HCT116 (cell line): Measurements from ENCODE around the gene RNU7-1. TPM values are rescaled to one million over a fixed set of nuclear protein-coding genes. Genes with fewer than 3 reads are reported as not detected.

Experiments
- ATAC-seq: fragments of 200-7000 bp; cut with Tn5 transposase; 2 replicates; pipeline ENCODE4 v1.9.1; 2020; ENCODE audit warnings: mild to moderate bottlenecking, moderate library complexity
- BruUV-seq: library from RNA; stranded (reverse); fragments of 400-500 nt; replicated peaks from 2 replicates; lab custom pipeline; 2021; lab: Mats Ljungman, UMichigan
- CTCF ChIA-PET: fragments of 300-600 bp; sonication (Branson Sonifier 250); formaldehyde crosslinking; loops from one replicate; lab custom pipeline; 2021; ENCODE audit warnings: antibody characterized with exemption; lab: Charles Lee
- POLR2A ChIA-PET: fragments of 300-600, 350-600 bp; sonication (Branson Sonifier 250); formaldehyde crosslinking; loops from one replicate; lab custom pipeline; 2021; ENCODE audit warnings: antibody characterized with exemption; lab: Charles Lee
- RAD21 ChIA-PET, 2 experiments: fragments of 300-600 bp; sonication (Branson Sonifier 250); formaldehyde crosslinking; loops; one replicate each; lab custom pipeline; 2023; ENCODE audit warnings: low total read pairs in 2 of 2; ENCODE audit not compliant: uncharacterized antibody in 2 of 2, unreplicated experiment in 2 of 2, low non-redundant PET in 1 of 2; lab: Charles Lee
- DNase-seq: peaks from one replicate; pipeline ENCODE4 v3.0.0-alpha.2; 2010; ENCODE audit warnings: low read depth, low spot score
- H2AFZ ChIP-seq: fragments of 200-600 bp; shearing (Covaris generic), sonication (generic); 2 replicates; pipeline ENCODE4 v1.6.1; 2017; ENCODE audit warnings: low read depth, mixed run types, mixed read lengths, antibody characterized with exemption, low read length; ENCODE audit not compliant: poor library complexity, severe bottlenecking
- H3K27ac ChIP-seq: 2 replicates; pipeline ENCODE4 v1.5.1; 2012; ENCODE audit warnings: low read depth, low read length
- H3K27me3 ChIP-seq: fragments of 200-600 bp; sonication (generic); 2 replicates; pipeline ENCODE4 v1.6.1; 2016; ENCODE audit warnings: mixed run types, low read length, mixed read lengths; ENCODE audit not compliant: insufficient read depth
- H3K36me3 ChIP-seq, 2 experiments: fragments of 200-500 bp in 1 of 2; fragments of 200-600 bp in 1 of 2; sonication (Bioruptor generic) in 1 of 2; sonication (generic) in 1 of 2; 2 replicates each; pipeline versions ENCODE4 v1.5.1 to v1.6.1; 2014 to 2016; ENCODE audit warnings: low read length in 2 of 2, inconsistent platforms in 1 of 2, mixed read lengths in 1 of 2, mixed run types in 1 of 2; ENCODE audit not compliant: insufficient read depth in 2 of 2, control insufficient read depth in 1 of 2
- H3K4me1 ChIP-seq, 2 experiments: fragments of 200-600 bp in 1 of 2; sonication (generic) in 1 of 2; 2 replicates each; pipeline versions ENCODE4 v1.5.1 to v1.6.1; 2012 to 2017; ENCODE audit warnings: low read length in 2 of 2, inconsistent platforms in 1 of 2, mild to moderate bottlenecking in 1 of 2, mixed read lengths in 1 of 2, mixed run types in 1 of 2, moderate library complexity in 1 of 2; ENCODE audit not compliant: insufficient read depth in 2 of 2, control insufficient read depth in 1 of 2
- H3K4me2 ChIP-seq: fragments of 200-600 bp; sonication (generic); 2 replicates; pipeline ENCODE4 v1.6.1; 2017; ENCODE audit warnings: mixed run types, low read length, mixed read lengths
- H3K4me3 ChIP-seq, 2 experiments: fragments of 200-600 bp in 1 of 2; sonication (generic) in 1 of 2; replicated peaks in 1 of 2; 2 replicates each; pipeline ENCODE4 v1.5.1; 2011 to 2016; ENCODE audit warnings: low read length in 2 of 2, control low read depth in 1 of 2, low read depth in 1 of 2, mild to moderate bottlenecking in 1 of 2, mixed read lengths in 1 of 2, mixed run types in 1 of 2
- H3K79me2 ChIP-seq: fragments of 200-600 bp; sonication (generic); 2 replicates; pipeline ENCODE4 v1.6.1; 2017; ENCODE audit warnings: mild to moderate bottlenecking, mixed run types, low read length, moderate library complexity, mixed read lengths; ENCODE audit not compliant: insufficient read depth
- H3K9ac ChIP-seq: fragments of 200-600 bp; sonication (generic); 2 replicates; pipeline ENCODE4 v1.6.1; 2016; ENCODE audit warnings: low read length, mixed read lengths
- H3K9me2 ChIP-seq: fragments of 200-600 bp; sonication (generic), shearing (Covaris generic); 2 replicates; pipeline ENCODE4 v1.6.1; 2017; ENCODE audit warnings: mixed run types, mild to moderate bottlenecking, moderate library complexity; ENCODE audit not compliant: insufficient read depth
- H3K9me3 ChIP-seq, 2 experiments: fragments of 200-500 bp in 1 of 2; fragments of 200-600 bp in 1 of 2; sonication (Bioruptor generic) in 1 of 2; sonication (generic) in 1 of 2; 2 replicates each; pipeline ENCODE4 v1.6.1; 2014 to 2017; ENCODE audit warnings: low read length in 2 of 2, mixed read lengths in 2 of 2, inconsistent platforms in 1 of 2, low read depth in 1 of 2, mild to moderate bottlenecking in 1 of 2, mixed run types in 1 of 2, moderate library complexity in 1 of 2; ENCODE audit not compliant: control insufficient read depth in 1 of 2, insufficient read depth in 1 of 2
- H4K20me1 ChIP-seq: fragments of 200-600 bp; sonication (generic), shearing (Covaris generic); 2 replicates; pipeline ENCODE4 v1.6.1; 2017; ENCODE audit warnings: mixed run types, mild to moderate bottlenecking, moderate library complexity; ENCODE audit not compliant: insufficient read depth
- ATF3 ChIP-seq: IDR thresholded peaks from 2 replicates; pipeline ENCODE4 v1.6.1; 2012
- CBX3 ChIP-seq: IDR thresholded peaks from 2 replicates; pipeline ENCODE4 v1.6.1; 2012; ENCODE audit warnings: low read depth
- CTCF ChIP-seq, 3 experiments: fragments of 200-600 bp in 1 of 3; sonication (generic) in 1 of 3; IDR thresholded peaks in 2 of 3; conservative IDR thresholded peaks in 1 of 3; 2 replicates each; pipeline ENCODE4 v1.5.1; 2012 to 2017; ENCODE audit warnings: low read depth in 2 of 3, low read length in 2 of 3, antibody characterized with exemption in 1 of 3, borderline replicate concordance in 1 of 3, control low read depth in 1 of 3, mild to moderate bottlenecking in 1 of 3, mixed read lengths in 1 of 3, mixed run types in 1 of 3, moderate library complexity in 1 of 3; ENCODE audit not compliant: insufficient read depth in 1 of 3
- EGR1 ChIP-seq: IDR thresholded peaks from 2 replicates; pipeline ENCODE4 v1.6.1; 2012; ENCODE audit warnings: low read depth
- ELF1 ChIP-seq: IDR thresholded peaks from 2 replicates; pipeline ENCODE4 v1.6.1; 2012; ENCODE audit warnings: low read depth, borderline replicate concordance
- MAX ChIP-seq: IDR thresholded peaks from 2 replicates; pipeline ENCODE4 v1.6.1; 2012
- POLR2A ChIP-seq: IDR thresholded peaks from 2 replicates; pipeline ENCODE4 v1.7.0; 2011; ENCODE audit warnings: borderline replicate concordance; ENCODE audit not compliant: insufficient read depth, insufficient read length; ENCODE audit errors: extremely low read depth
- RAD21 ChIP-seq: IDR thresholded peaks from 2 replicates; pipeline ENCODE4 v1.6.1; 2012; ENCODE audit warnings: low read depth, mild to moderate bottlenecking
- SIN3A ChIP-seq: IDR thresholded peaks from 2 replicates; pipeline ENCODE4 v1.6.1; 2012; ENCODE audit warnings: low read depth
- YY1 ChIP-seq: IDR thresholded peaks from 2 replicates; pipeline ENCODE4 v1.6.1; 2011; ENCODE audit warnings: low read length, low read depth, moderate library complexity, mild to moderate bottlenecking; ENCODE audit not compliant: insufficient replicate concordance; ENCODE audit errors: extremely low read depth
- ZBTB33 ChIP-seq: IDR thresholded peaks from 2 replicates; pipeline ENCODE4 v1.6.1; 2011; ENCODE audit warnings: mild to moderate bottlenecking, low read length, moderate library complexity; ENCODE audit not compliant: insufficient replicate concordance; ENCODE audit errors: extremely low read depth
- intact Hi-C: fragments of 100-400 bp; cut with micrococcal nuclease; formaldehyde crosslinking; loops from 2 replicates; pipeline ENCODE4 v1.10.0; 2022
- total RNA-seq: library from RNA; stranded (reverse); gene quantifications from one replicate; pipeline ENCODE4 v1.2.1, GENCODE V29; 2021; ENCODE audit not compliant: unreplicated experiment

The RNU7-1 gene
- total RNA-seq, 1 experiment from 2014 or later = not detected

- ATAC-seq (no peak), DNase-seq (no peak)
- H3K27ac ChIP-seq = peak overlapping the region; percentile 71
- H2AFZ ChIP-seq = no peak overlapping the region
- H3K4me2 ChIP-seq = peak overlapping the region; percentile 93
- intact Hi-C loops = loop anchor here (5.0 kb wide), 1 partner anchor 57 kb away; the partner anchor contains the start of gene SPSB2
- TF ChIP-seq ELF1 (no peak), POLR2A (no peak), YY1 (no peak)
- H3K9me3 ChIP-seq = no peaks in the 10 kb centered on the region
- BruUV-seq = no TSS peak
- POLR2A ChIA-PET = interaction anchor here (5.1 kb wide), 1 partner anchor 15 kb away, joined by 96 read pairs; the partner anchor contains the start of genes C12orf57 and RNU7-1
- H3K9ac ChIP-seq = peak overlapping the region; percentile 96
- CTCF ChIA-PET = interaction anchor here (0.7 kb wide), 1 partner anchor 8 kb away, joined by 3 read pairs; no protein-coding TSS in a partner anchor
- no peaks in the 10 kb centered on the region for H3K9me2 ChIP-seq
- peaks cover 7 to 21% of the 10 kb centered on the region in 2 experiments; a peak in 2 of 4 replicates for H3K36me3 ChIP-seq
- H3K27me3 ChIP-seq = no peaks in the 10 kb centered on the region
- RAD21 ChIA-PET = no interaction called here
- H3K4me1 ChIP-seq = peaks cover 21 to 43% of the 10 kb centered on the region in 2 experiments
- H3K4me3 ChIP-seq = peak overlapping the region; percentile 79 to 92
- peaks cover 62% of the 10 kb centered on the region for H3K79me2 ChIP-seq
- H4K20me1 ChIP-seq = no peaks in the 10 kb centered on the region
These were observed 13.9 kb upstream of the RNU7-1 start for GRCh38 chr12:6929466-6930452.

GRCh38 chr12:6932766-6933165, 10.8 kb upstream of the RNU7-1 start:
- RAD21 ChIA-PET = no interaction called here
- Histone ChIP-seq H3K9me2 (no peaks in the 10 kb centered on the region), H3K9ac (no peak overlapping the region; the same call in 1 of the 2 replicates), H3K27ac (no peak overlapping the region), H3K4me2 (no peak overlapping the region), H3K9me3 (no peaks in the 10 kb centered on the region), H3K79me2 (peaks cover 56% of the 10 kb centered on the region), H3K4me3 (no peak overlapping the region), H4K20me1 (no peaks in the 10 kb centered on the region), H2AFZ (no peak overlapping the region), H3K4me1 (peaks cover 13 to 29% of the 10 kb centered on the region in 2 experiments), H3K27me3 (no peaks in the 10 kb centered on the region), H3K36me3 (peaks cover 11 to 34% of the 10 kb centered on the region in 2 experiments; a peak in 3 of 4 replicates)
- POLR2A ChIA-PET = interaction anchor here (3.4 kb wide), 1 partner anchor 11 kb away, joined by 22 read pairs; the partner anchor contains the start of genes C12orf57 and RNU7-1
- intact Hi-C loops = no loop called here
- DNase-seq (no peak), ATAC-seq (no peak)
- no TSS peak for BruUV-seq
- CTCF ChIA-PET = no interaction called here
- TF ChIP-seq ATF3 (no peak), CBX3 (no peak), SIN3A (no peak), CTCF (IDR thresholded peaks at IDR 0.05 in 2 of 3, conservative IDR thresholded peaks at IDR 0.05 in 1 of 3; ENCODE audit: borderline replicate concordance in 1 of 3, insufficient read depth in 1 of 3, low read depth in 2 of 3, low read length in 2 of 3) (no peak), RAD21 (no peak), EGR1 (no peak), MAX (no peak), ZBTB33 (no peak)
